GM12864 (cell line): ENCODE results near the gene GRIK3.

ENCODE experiments used
- DNase-seq: peaks from one replicate; pipeline ENCODE4 v3.0.0-alpha.2; 2011; ENCODE audit warnings: low read depth
- H3K4me3 ChIP-seq: 2 replicates; pipeline ENCODE4 v1.5.1; 2011; ENCODE audit warnings: mild to moderate bottlenecking, low read depth, low read length, control low read depth
- CTCF ChIP-seq: IDR thresholded peaks from 2 replicates; pipeline ENCODE4 v1.5.1; 2011; ENCODE audit warnings: low read depth, mild to moderate bottlenecking, moderate library complexity, low read length, control low read depth, inconsistent platforms; ENCODE audit errors: missing control alignments

GRIK3 gene

GRCh38 chr1:36971852-36972618 is 62.3 kb downstream of the GRIK3 start:
- TF ChIP-seq CTCF, result no peak
- no peak for DNase-seq
- H3K4me3 ChIP-seq, result no peak overlapping the region

GRCh38 chr1:36968730-36969129 is 65.6 kb downstream of the GRIK3 start:
- DNase-seq, result no peak
- TF ChIP-seq CTCF, result no peak
- H3K4me3 ChIP-seq, result no peak overlapping the region

- TF ChIP-seq CTCF, result no peak
- H3K4me3 ChIP-seq, result no peak overlapping the region
- no peak for DNase-seq
These were observed 68.1 kb downstream of the GRIK3 start for GRCh38 chr1:36966242-36966641.

GRCh38 chr1:36965275-36966159 is 68.8 kb downstream of the GRIK3 start:
- no peak for DNase-seq
- no peak for TF ChIP-seq CTCF
- no peak overlapping the region for H3K4me3 ChIP-seq

GRCh38 chr1:36964830-36965229 is 69.5 kb downstream of the GRIK3 start:
- no peak overlapping the region for H3K4me3 ChIP-seq
- TF ChIP-seq CTCF, result no peak
- DNase-seq, result no peak

GRCh38 chr1:36963006-36963405 is 71.3 kb downstream of the GRIK3 start:
- no peak for DNase-seq
- no peak overlapping the region for H3K4me3 ChIP-seq
- TF ChIP-seq CTCF, result no peak
